Astrocyte of the hippocampus (primary cell): ENCODE data around the gene MTUS2.

ENCODE experiments used
- DNase-seq: peaks from one replicate; pipeline ENCODE4 v3.0.0; 2011; ENCODE audit warnings: low read depth, low spot score

The MTUS2 gene

GRCh38 chr13:29105779-29106178 is 285.6 kb downstream of the MTUS2 start:
- no peak for DNase-seq

GRCh38 chr13:29106651-29107050 is 286.5 kb downstream of the MTUS2 start:
- DNase-seq = no peak

GRCh38 chr13:29108068-29108786 is 288.1 kb downstream of the MTUS2 start:
- DNase-seq = no peak

GRCh38 chr13:29109987-29110386 is 289.8 kb downstream of the MTUS2 start:
- no peak for DNase-seq

GRCh38 chr13:29111446-29111845 is 291.3 kb downstream of the MTUS2 start:
- DNase-seq = no peak

- DNase-seq = no peak
Observed at GRCh38 chr13:29115842-29116241, 295.7 kb downstream of the MTUS2 start.

- DNase-seq = no peak
Observed at GRCh38 chr13:29117663-29118062, 297.5 kb downstream of the MTUS2 start.

GRCh38 chr13:29118471-29118870 is 298.3 kb downstream of the MTUS2 start:
- no peak for DNase-seq

- DNase-seq = no peak
Observed at GRCh38 chr13:29125191-29125933, 305.2 kb downstream of the MTUS2 start.

GRCh38 chr13:29125934-29126424 is 305.8 kb downstream of the MTUS2 start:
- DNase-seq = no peak

- no peak for DNase-seq
Observed at GRCh38 chr13:29129616-29130015, 309.5 kb downstream of the MTUS2 start.

GRCh38 chr13:29131159-29131558 is 311.0 kb downstream of the MTUS2 start:
- DNase-seq = no peak

GRCh38 chr13:29131881-29132668 is 311.9 kb downstream of the MTUS2 start:
- DNase-seq = no peak

- DNase-seq = no peak
Observed at GRCh38 chr13:29136341-29136740, 316.2 kb downstream of the MTUS2 start.

- no peak for DNase-seq
Observed at GRCh38 chr13:29137016-29137415, 316.9 kb downstream of the MTUS2 start.

GRCh38 chr13:29137995-29138394 is 317.9 kb downstream of the MTUS2 start:
- DNase-seq = no peak

- no peak for DNase-seq
Observed at GRCh38 chr13:29140277-29140676, 320.1 kb downstream of the MTUS2 start.

- DNase-seq = no peak
Observed at GRCh38 chr13:29143847-29144246, 323.7 kb downstream of the MTUS2 start.

- no peak for DNase-seq
Observed at GRCh38 chr13:29154390-29154789, 334.3 kb downstream of the MTUS2 start.

- no peak for DNase-seq
Observed at GRCh38 chr13:29156136-29156535, 336.0 kb downstream of the MTUS2 start.

GRCh38 chr13:29159871-29160270 is 339.7 kb downstream of the MTUS2 start:
- no peak for DNase-seq

- no peak for DNase-seq
Observed at GRCh38 chr13:29160862-29161261, 340.7 kb downstream of the MTUS2 start.
